Caco-2 (cell line): ENCODE measurements around the gene VDR. TPM values are rescaled to one million over a fixed set of nuclear protein-coding genes. Genes with fewer than 3 reads are reported as not detected.
A peak's percentile ranks its signal among the peaks of the same experiment; 100 is the strongest.

Source experiments
- BruUV-seq: library from RNA; stranded (reverse); fragments of 400-500 nt; replicated peaks from 2 replicates; lab custom pipeline; 2021; lab: Mats Ljungman, UMichigan
- CTCF ChIA-PET: fragments of 300-600 bp; sonication (Branson Sonifier 250); formaldehyde crosslinking; loops from one replicate; lab custom pipeline; 2022; ENCODE audit warnings: antibody characterized with exemption; lab: Charles Lee
- POLR2A ChIA-PET: fragments of 300-600 bp; sonication (Branson Sonifier 250); formaldehyde crosslinking; loops from one replicate; lab custom pipeline; 2022; ENCODE audit warnings: antibody characterized with exemption; lab: Charles Lee
- DNase-seq, 2 experiments: peaks; one replicate each; pipeline versions ENCODE4 v3.0.0 to v3.0.0-alpha.2; 2020 to 2022
- H3K27me3 ChIP-seq: replicated peaks from 2 replicates; pipeline ENCODE4 v1.6.0; 2011; ENCODE audit warnings: low read length; ENCODE audit not compliant: control insufficient read depth, insufficient read depth
- H3K36me3 ChIP-seq: 2 replicates; pipeline ENCODE4 v1.5.1; 2011; ENCODE audit warnings: low read length; ENCODE audit not compliant: control insufficient read depth, insufficient read depth
- H3K4me1 ChIP-seq: fragments of 250-450 bp; sonication (Bioruptor Pico); 2 replicates; pipeline ENCODE4 v1.5.1; 2020; ENCODE audit warnings: mild to moderate bottlenecking
- H3K4me3 ChIP-seq: 2 replicates; pipeline ENCODE4 v1.5.1; 2011; ENCODE audit warnings: low read depth, mild to moderate bottlenecking, control low read depth, low read length
- H3K9me3 ChIP-seq: fragments of 250-450 bp; sonication (Bioruptor Pico); 2 replicates; pipeline ENCODE4 v1.5.1; 2020; ENCODE audit warnings: mild to moderate bottlenecking, moderate library complexity
- H3K27ac Mint-ChIP-seq: one replicate; pipeline ENCODE4 v1.8.0; 2022; ENCODE audit warnings: mixed read lengths; ENCODE audit not compliant: unreplicated experiment
- H3K27me3 Mint-ChIP-seq: one replicate; pipeline ENCODE4 v1.8.0; 2022; ENCODE audit warnings: mixed read lengths; ENCODE audit not compliant: insufficient read depth, unreplicated experiment
- H3K36me3 Mint-ChIP-seq: one replicate; pipeline ENCODE4 v1.8.0; 2022; ENCODE audit warnings: mild to moderate bottlenecking, mixed read lengths; ENCODE audit not compliant: insufficient read depth, unreplicated experiment
- H3K4me1 Mint-ChIP-seq: one replicate; pipeline ENCODE4 v1.8.0; 2022; ENCODE audit warnings: low read depth, mixed read lengths; ENCODE audit not compliant: unreplicated experiment
- H3K4me3 Mint-ChIP-seq: one replicate; pipeline ENCODE4 v1.8.0; 2022; ENCODE audit warnings: mild to moderate bottlenecking, moderate library complexity, mixed read lengths; ENCODE audit not compliant: unreplicated experiment
- H3K9me3 Mint-ChIP-seq: one replicate; pipeline ENCODE4 v1.8.0; 2022; ENCODE audit warnings: mixed read lengths; ENCODE audit not compliant: unreplicated experiment
- intact Hi-C: fragments of 100-400 bp; cut with micrococcal nuclease; formaldehyde crosslinking; loops from one replicate; pipeline ENCODE4 v1.10.0; 2022; ENCODE audit not compliant: unreplicated experiment
- total RNA-seq: library from RNA; stranded (reverse); gene quantifications from 2 replicates; pipeline ENCODE4 v1.2.3, GENCODE V29; 2022
- TF ChIP-seq, protein P1 (sequence below), 2 experiments: fragments of 200-600 bp in 1 of 2; IDR thresholded peaks; 1 replicate in 1 of 2; 2 replicates in 1 of 2; pipeline versions ENCODE4 v1.5.1 to v1.8.0; 2011 to 2022; ENCODE audit warnings: antibody characterized with exemption in 1 of 2, control low read depth in 1 of 2, inconsistent platforms in 1 of 2, low read depth in 1 of 2, low read length in 1 of 2, mild to moderate bottlenecking in 1 of 2, moderate library complexity in 1 of 2; ENCODE audit not compliant: insufficient read depth in 1 of 2, severe bottlenecking in 1 of 2, unreplicated experiment in 1 of 2

The VDR gene
- total RNA-seq, 1 experiment from 2014 or later: 15.4 TPM

DNA sequence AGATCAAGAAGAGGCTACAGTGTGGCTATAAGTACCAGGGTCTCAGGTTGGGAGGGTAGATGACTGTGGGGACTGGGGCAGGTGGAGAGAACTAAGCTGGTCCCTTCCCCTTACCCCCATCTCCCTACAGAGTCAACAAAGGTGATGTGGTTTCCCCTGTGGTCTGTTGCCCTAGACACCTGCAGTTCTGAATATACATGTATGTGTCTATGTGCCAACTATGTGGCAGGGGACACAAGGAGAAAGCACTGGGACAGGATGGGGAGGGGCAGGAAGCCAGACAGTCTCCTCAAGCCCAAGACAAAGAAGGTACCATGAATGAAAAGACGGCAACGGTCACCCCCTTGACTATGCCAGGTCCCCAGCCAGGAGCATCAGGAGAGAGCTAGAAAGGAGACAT is 80.6 kb downstream of the VDR start:
- peaks cover 43% of the 10 kb centered on the region for H3K4me1 ChIP-seq
- TF ChIP-seq, protein P1, sequence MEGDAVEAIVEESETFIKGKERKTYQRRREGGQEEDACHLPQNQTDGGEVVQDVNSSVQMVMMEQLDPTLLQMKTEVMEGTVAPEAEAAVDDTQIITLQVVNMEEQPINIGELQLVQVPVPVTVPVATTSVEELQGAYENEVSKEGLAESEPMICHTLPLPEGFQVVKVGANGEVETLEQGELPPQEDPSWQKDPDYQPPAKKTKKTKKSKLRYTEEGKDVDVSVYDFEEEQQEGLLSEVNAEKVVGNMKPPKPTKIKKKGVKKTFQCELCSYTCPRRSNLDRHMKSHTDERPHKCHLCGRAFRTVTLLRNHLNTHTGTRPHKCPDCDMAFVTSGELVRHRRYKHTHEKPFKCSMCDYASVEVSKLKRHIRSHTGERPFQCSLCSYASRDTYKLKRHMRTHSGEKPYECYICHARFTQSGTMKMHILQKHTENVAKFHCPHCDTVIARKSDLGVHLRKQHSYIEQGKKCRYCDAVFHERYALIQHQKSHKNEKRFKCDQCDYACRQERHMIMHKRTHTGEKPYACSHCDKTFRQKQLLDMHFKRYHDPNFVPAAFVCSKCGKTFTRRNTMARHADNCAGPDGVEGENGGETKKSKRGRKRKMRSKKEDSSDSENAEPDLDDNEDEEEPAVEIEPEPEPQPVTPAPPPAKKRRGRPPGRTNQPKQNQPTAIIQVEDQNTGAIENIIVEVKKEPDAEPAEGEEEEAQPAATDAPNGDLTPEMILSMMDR (IDR thresholded peaks at IDR 0.05; ENCODE audit: insufficient read depth in 1 of 2, low read depth in 1 of 2, low read length in 1 of 2, severe bottlenecking in 1 of 2, unreplicated experiment in 1 of 2): no peak
- no peaks in the 10 kb centered on the region for H3K36me3 ChIP-seq
- Mint-ChIP-seq H3K9me3 (no peaks in the 10 kb centered on the region), H3K4me1 (peaks cover 54% of the 10 kb centered on the region), H3K27me3 (no peaks in the 10 kb centered on the region), H3K4me3 (no peak overlapping the region), H3K27ac (peak overlapping the region; percentile 34), H3K36me3 (peaks cover 12% of the 10 kb centered on the region)
- intact Hi-C loops: no loop called here
- ChIA-PET POLR2A (no interaction called here), CTCF (interaction anchor here (1.0 kb wide), 1 partner anchor 15 kb away, joined by 4 read pairs; no protein-coding TSS in a partner anchor)
- H3K27me3 ChIP-seq: no peaks in the 10 kb centered on the region
- H3K4me3 ChIP-seq: no peak overlapping the region
- DNase-seq: no peak
- no TSS peak for BruUV-seq
- H3K9me3 ChIP-seq: no peaks in the 10 kb centered on the region

DNA sequence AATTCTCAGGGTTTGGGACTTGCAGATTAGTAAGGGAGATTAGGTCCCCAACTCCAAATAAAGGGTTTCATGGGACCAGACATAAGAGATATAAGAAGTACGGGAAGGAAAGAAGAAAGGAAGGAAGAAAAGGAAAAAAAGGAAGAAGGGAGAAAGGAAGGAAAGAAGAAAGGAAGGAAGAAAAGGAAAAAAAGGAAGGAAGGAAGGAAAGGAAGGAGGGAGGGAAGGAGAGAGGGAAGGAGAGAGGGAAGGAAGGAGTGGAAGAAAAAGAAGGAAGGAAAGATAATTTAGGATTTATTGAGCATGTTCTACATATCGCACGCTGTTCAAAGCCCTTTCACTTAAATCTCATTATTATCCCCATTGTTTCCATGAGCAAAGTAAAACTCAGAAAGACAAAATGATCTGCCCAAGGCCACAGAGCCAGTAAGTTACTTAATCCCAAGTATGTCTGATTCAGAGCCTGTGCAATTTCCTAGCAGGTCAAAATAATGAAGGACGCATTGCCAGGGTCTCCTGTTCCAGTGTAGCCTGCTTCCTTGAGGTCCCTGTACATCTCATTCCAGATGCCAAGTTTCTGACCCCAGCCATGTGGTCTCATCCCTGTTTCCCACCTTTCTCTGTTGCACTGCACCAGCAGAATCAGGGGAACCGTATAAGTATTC is 81.2 kb downstream of the VDR start:
- Mint-ChIP-seq H3K4me1 (peaks cover 54% of the 10 kb centered on the region), H3K36me3 (peaks cover 12% of the 10 kb centered on the region), H3K27ac (peak overlapping the region; percentile 99), H3K9me3 (no peaks in the 10 kb centered on the region), H3K27me3 (no peaks in the 10 kb centered on the region), H3K4me3 (no peak overlapping the region)
- Histone ChIP-seq H3K4me1 (peaks cover 46% of the 10 kb centered on the region), H3K36me3 (no peaks in the 10 kb centered on the region), H3K27me3 (no peaks in the 10 kb centered on the region), H3K9me3 (no peaks in the 10 kb centered on the region), H3K4me3 (no peak overlapping the region)
- TF ChIP-seq, protein P1 (IDR thresholded peaks at IDR 0.05; ENCODE audit: insufficient read depth in 1 of 2, low read depth in 1 of 2, low read length in 1 of 2, severe bottlenecking in 1 of 2, unreplicated experiment in 1 of 2): no peak
- CTCF ChIA-PET: interaction anchor here (0.6 to 7.8 kb wide), 2 partner anchors 13 to 198 kb away, joined by 3 to 113 read pairs; no protein-coding TSS in a partner anchor
- POLR2A ChIA-PET: no interaction called here
- no TSS peak for BruUV-seq
- intact Hi-C loops: no loop called here
- DNase-seq: no peak

DNA sequence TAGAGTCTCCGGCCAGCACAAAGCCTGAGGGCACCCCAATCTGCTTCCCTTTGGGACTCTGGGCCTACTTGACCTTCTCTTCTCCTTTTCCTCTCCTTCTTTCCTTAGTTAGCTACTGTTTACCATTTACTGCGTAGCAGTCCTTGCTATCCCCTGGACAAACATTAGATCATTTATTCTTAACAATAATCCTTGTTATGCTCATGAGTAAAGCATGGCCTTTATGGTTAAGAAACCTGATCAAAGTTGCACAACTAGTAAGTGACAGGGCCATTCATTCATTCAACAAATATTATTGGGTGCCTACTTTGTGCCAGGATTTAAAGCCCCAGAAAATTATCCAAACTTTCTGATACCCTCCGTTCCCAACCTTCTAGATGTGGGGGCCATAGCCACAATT is 81.9 kb downstream of the VDR start:
- intact Hi-C loops: no loop called here
- no TSS peak for BruUV-seq
- H3K27me3 ChIP-seq: no peaks in the 10 kb centered on the region
- no peaks in the 10 kb centered on the region for H3K9me3 ChIP-seq
- no peak overlapping the region for H3K4me3 Mint-ChIP-seq
- peaks cover 12% of the 10 kb centered on the region for H3K36me3 Mint-ChIP-seq
- peaks cover 57% of the 10 kb centered on the region for H3K4me1 Mint-ChIP-seq
- ChIA-PET POLR2A (no interaction called here), CTCF (interaction anchor here (0.6 to 7.8 kb wide), 2 partner anchors 14 to 199 kb away, joined by 3 to 113 read pairs; no protein-coding TSS in a partner anchor)
- H3K4me1 ChIP-seq: peaks cover 47% of the 10 kb centered on the region
- H3K27ac Mint-ChIP-seq: peak overlapping the region; percentile 99
- no peaks in the 10 kb centered on the region for H3K36me3 ChIP-seq
- DNase-seq: no peak
- no peaks in the 10 kb centered on the region for H3K9me3 Mint-ChIP-seq
- no peak overlapping the region for H3K4me3 ChIP-seq
- no peaks in the 10 kb centered on the region for H3K27me3 Mint-ChIP-seq
- TF ChIP-seq, protein P1 (IDR thresholded peaks at IDR 0.05; ENCODE audit: insufficient read depth in 1 of 2, low read depth in 1 of 2, low read length in 1 of 2, severe bottlenecking in 1 of 2, unreplicated experiment in 1 of 2): no peak
